ENCODE data around the gene NOTCH3.

DNA sequence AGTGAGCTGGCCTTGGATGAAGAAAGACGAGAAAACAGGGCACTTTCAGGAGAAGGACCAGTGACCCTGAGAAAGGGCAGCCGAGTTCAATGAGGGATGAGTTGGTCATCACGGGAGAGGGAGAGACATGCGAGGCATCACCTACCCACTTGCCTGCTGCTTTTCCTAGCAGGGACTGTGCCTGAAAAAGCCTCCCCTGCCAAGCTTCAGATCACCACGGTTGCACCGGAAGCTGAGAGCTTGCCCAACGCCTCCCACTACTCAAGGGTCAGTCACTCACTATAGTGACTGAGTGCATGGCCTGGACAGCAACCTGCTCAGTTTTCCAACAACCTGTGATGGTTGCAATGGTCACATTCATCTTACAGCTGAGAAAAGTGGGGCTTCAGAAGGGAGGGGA is 44.0 kb upstream of the NOTCH3 start:
- TF ChIP-seq, protein P1, sequence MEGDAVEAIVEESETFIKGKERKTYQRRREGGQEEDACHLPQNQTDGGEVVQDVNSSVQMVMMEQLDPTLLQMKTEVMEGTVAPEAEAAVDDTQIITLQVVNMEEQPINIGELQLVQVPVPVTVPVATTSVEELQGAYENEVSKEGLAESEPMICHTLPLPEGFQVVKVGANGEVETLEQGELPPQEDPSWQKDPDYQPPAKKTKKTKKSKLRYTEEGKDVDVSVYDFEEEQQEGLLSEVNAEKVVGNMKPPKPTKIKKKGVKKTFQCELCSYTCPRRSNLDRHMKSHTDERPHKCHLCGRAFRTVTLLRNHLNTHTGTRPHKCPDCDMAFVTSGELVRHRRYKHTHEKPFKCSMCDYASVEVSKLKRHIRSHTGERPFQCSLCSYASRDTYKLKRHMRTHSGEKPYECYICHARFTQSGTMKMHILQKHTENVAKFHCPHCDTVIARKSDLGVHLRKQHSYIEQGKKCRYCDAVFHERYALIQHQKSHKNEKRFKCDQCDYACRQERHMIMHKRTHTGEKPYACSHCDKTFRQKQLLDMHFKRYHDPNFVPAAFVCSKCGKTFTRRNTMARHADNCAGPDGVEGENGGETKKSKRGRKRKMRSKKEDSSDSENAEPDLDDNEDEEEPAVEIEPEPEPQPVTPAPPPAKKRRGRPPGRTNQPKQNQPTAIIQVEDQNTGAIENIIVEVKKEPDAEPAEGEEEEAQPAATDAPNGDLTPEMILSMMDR (IDR thresholded peaks at IDR 0.05) = no peak
- no peak for TF ChIP-seq POLR2A (IDR thresholded peaks at IDR 0.05)
